Measurements from ENCODE around the gene SPSB2.
"Not testable (repeated sequence)": the region's sequence is repeated elsewhere in the genome, so short reads cannot be mapped to it uniquely, and the experiment has no call there.

SPSB2 gene

DNA sequence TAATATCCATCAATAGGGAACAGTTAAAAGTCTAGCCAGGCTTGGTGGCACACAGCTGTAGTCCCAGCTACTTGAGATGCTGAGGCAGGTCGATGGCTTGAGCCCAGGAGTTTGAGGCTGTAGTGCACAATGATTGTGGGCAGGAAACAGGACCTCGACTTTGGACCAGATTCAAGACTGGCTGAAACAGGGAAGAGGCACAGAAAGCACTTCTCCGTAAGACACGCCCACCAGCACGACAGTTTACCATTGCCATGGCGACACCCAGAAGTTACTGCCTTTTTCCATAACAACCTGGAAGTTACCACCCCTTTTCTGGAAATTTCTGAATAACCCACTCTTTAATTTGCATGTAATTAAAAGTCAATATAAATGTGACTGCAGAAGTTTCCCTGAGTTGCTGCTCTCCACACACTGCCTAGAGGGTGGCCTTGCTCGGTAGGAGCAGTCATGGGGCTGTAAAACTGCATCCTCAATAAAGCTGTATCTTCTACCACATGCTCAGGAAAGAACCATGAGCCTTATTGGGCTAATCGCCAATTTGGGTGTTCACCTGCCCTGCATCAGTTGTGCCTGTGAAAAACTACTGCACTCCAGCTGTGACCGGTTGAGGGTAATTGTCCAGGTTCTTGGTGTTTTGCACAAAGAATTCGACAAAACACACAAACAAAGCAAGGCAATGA, 26.9 kb upstream of the SPSB2 start:
- peak; percentile 31 for DNase-seq (ENCODE audit: low read depth)

DNA sequence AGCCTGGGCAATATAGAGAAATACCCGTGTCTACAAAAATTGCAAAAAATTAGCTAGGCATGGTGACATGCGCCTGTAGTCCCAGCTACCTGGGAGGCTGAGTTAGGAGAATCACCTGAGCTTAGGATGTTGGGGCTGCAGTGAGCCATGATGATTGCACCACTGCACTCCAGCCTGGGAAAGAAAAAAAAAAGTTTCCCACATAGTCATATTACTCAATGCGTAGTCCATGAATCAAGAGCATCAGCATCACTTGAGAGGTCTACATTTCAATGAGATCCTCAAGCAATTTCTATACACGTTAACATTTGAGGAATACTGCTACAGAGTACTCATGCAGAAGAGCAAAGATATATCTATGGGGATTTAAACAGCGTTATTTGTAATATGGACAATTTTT, 26.3 kb upstream of the SPSB2 start:
- no peak for DNase-seq (ENCODE audit: low read depth)

DNA sequence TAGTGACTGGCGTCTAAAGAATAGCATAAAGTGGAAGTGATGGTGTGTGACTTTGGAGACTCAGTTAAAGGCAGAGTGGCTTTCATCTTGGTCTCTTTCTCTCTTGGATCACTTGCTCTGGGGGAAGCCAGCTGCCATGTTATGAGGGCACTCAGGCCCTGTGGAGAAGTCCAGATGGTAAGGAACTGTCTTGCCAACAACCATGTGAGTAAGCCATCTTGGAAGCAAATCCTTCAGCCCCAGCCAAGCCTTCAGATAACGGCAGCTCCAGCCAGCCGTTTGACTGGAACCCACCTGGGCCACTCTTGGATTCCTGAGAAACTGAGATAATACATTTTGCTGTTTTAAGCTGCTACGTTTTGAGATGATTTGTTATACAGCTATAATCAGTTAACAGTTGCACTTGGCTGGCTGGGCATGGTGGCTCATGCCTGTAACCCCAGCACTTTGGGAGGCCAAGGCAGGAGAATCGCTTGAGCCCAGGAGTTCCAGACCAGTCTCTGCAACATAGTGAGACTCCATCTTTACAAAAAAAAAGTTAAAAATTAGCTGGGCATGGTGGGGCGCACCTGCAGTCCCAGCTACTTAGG, 23.8 kb upstream of the SPSB2 start:
- no peak for DNase-seq (ENCODE audit: low read depth)

DNA sequence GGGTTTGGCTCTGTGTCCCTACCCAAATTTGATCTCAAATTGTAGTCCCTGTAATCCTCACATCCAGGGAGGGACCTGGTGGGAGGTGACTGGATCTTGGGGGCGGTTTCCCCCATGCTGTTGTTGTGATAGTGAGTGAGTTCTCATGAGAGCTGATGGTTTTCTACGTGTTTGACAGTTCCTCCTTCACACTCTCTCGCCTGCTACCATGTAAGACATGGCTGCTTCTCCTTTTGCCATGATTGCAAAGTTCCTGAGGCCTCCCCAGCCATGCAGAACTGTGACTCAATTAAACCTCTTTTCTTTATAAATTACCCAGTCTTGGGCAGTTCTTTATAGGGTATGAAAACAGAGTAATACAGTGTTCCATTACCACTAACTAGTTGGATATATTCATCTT, 21.2 kb upstream of the SPSB2 start:
- no peak for DNase-seq (ENCODE audit: low read depth)

DNA sequence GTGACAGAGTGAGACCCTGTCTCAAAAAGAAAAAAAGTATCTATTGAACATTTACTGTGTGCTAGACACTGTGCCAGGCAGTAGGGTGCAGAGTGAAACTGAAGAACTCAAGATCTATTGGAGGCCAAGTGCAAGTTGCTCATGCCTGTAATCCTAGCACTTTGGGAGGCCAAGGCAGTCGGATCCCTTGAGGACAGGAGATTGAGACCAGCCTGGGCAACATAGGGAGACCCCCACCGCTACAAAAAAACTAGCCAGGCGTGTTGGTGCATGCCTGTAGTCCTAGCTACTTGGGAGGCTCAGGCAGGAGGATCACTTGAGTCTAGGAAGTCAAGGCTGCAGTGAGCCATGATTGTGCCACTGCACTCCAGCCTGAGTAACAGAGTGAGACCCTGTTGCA, 19.6 kb upstream of the SPSB2 start:
- DNase-seq (ENCODE audit: low read depth), result not testable (repeated sequence)

DNA sequence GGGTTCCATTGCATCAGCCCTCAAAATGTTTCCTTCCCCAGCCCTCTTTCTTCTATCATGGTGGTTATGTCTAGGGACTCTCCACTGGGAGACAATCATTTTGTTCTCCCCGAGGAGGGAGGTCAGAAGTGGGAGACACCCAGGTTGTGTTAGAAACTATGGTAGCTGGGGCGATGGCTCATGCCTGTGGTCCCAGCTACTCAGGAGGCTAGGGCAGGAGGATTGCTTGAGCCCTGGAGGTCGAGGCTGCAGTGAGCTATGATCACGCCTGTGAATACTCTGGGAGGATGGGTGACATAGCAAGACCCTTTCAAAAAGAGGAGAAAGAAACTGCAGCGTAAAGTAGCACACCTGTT, 18.5 kb upstream of the SPSB2 start:
- no peak for DNase-seq (ENCODE audit: low read depth)

DNA sequence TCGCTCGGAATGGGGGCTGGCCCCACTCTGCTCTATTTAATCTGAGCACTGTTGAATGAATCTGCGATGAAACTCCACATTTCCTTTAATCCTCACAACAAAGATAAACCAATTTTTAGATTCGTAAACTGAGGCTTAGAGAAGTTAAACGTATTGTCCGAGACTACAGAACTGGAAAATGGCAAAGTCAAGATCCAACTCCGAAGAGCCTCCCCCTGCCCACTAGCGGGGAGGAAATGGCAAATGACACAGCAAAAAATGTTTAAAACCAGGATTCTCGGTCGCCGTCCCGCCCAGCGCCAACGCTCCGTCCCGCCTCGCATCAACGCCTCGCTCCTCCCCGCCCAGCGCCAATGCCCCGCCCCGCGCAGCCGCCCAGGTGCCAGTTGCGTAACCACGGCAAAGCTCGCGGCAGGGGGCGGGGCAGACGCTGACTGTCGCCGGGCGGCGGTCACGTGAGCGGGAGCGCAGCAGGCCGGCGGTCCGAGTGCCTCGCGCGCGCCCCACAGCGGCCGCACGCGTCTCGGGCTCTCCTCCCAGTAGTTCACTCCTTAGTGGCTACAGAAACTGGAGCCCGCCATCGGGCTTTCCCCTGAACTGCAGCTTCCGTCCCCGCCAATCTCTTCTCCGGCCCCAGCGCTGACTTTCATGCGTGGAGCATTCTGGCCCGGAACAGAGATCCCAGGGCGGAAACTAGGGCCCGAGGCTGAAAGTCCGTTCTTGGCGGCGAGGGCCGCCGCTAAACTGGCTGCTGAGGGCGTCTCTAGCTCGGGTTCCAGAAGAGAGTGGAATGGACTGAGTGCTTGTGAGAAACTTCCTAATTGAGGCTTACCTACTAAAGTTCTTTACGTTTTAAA, 17.9 kb upstream of the SPSB2 start:
- peak; percentile 98 for DNase-seq (ENCODE audit: low read depth)

DNA sequence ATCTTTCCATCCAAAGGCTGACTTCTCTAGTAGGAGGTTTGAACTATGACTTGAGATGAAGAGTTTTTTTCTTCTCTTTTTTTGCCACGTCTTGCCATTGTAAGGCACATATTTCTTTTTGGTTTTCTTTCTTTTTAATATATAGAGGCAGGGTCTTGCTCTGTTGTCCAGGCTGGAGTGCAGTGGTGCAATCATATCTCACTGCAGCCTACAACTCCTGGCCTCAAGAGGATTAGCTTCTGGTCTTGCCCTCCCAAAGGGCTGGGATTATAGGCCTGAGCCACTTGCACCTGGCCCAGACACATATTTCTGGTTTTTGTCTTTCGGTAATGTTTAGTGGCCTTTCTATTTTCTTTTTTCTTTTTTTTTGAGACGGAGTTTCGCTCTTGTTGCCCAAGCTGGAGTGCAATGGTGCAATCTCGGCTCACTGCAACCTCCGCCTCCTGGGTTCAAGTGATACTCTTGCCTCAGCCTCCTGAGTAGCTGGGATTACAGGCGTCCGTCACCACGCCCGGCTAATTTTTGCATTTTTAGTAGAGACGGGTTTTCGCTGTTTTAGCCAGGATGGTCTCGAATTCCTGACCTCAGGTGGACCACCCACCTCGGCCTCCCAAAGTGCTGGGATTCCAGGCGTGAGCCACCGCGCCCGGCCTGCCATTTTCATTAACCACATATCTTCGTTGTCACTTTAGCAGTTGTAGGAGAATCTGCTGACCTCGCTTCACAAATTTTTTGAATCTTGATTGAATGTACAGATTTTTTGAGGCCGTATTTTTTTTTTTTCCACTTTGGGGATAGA, 16.9 kb upstream of the SPSB2 start:
- DNase-seq (ENCODE audit: low read depth), result not testable (repeated sequence)

DNA sequence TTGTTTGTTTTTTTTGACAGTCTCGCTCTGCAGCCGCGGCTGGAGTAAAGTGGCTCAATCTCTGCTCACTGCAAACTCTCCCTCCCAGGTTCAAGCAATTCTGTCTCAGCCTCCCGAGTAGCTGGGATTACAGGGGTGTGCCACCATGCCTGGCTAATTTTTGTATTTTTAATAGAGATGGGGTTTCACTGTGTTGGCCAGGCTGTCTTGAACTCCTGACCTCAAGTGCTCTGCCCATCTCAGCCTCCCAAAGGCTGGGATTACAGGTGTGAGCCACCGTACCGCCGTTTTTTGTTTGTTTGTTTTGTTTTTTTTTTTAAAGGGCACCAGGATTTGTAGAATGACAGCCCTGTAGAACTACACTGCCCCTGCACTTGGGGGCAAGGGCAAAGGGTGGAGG, 15.7 kb upstream of the SPSB2 start:
- not testable (repeated sequence) for DNase-seq (ENCODE audit: low read depth)

DNA sequence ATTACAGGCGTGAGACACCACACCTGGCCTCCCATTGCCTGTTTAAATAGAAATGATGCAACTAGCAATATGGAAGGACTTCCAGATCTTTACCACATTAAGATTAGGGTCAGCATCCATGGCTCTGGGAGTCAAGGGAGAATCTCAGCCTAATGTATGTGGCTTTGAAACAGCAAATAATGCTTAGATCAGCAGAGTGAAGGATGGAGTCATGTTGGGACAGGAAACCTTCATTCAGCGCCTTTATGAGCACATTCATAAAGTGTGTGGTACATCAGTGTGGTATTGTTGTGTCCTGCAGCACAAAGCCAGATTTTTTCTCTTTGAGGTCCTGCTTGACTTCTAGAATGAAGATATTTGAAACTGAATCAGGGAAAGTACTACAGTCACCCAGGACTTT, 15.3 kb upstream of the SPSB2 start:
- no peak for DNase-seq (ENCODE audit: low read depth)

DNA sequence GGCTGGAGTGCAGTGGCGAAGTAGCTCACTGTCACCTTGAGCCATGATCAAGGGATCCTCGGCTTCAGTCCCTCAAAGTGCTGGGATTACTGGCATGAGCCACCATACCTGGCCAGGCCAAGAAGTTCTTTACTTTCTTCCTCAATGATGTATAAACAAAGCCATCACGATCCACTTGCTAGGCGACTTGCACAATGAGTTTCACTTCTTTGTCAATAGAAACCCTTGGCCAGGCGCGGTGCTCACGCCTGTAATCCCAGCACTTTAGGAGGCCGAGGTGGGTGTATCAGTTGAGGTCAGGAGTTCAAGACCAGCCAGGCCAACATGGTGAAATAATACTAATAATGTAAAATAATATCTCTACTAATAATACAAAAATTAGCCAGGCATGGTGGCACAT, 14.4 kb upstream of the SPSB2 start:
- no peak for DNase-seq (ENCODE audit: low read depth)

DNA sequence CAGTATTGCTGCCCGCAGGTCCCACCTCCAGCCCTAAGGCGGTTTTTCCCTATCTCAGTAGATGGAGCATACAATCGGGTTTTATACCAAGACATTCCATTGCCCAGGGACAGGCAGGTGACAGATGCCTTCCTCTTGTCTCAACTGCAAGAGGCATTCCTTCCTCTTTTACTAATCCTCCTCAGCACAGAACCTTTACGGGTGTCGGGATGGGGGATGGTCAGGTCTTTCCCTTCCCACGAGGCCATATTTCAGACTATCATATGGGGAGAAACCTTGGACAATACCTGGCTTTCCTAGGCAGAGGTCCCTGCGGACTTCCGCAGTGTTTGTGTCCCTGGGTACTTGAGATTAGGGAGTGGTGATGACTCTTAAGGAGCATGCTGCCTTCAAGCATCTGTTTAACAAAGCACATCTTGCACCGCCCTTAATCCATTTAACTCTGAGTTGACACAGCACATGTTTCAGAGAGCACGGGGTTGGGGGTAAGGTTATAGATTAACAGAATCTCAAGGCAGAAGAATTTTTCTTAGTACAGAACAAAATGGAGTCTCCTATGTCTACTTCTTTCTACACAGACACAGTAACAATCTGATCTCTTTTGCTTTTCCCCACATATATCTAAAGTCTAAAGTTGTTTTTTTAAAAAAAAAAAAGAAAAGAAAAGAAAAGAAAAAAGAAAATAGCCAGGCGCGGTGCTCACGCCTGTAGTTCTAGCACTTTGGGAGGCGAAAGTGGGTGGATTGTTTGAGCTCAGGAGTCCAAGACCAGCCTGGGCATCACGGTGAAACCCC, 13.3 kb upstream of the SPSB2 start:
- not testable (repeated sequence) for DNase-seq (ENCODE audit: low read depth)

DNA sequence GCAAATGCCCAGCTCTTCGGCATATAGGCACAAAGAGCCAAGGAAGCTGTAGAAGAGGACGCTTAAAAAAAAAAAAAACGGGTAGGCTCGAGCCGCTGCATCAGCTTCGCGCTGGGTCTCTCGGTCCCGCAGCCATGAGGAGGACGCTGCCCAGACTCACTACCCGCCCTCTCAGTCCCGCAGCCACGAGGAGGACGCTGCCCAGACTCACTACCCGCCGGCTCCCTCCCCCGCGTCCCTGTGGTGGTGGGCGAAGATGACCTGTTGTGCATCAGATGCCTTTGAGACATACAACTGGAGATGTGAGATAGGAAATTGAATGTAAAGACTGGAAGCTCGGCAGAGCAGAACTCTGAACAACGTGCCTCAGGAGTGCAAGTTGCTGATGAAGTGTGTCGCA, 11.4 kb upstream of the SPSB2 start:
- no peak for DNase-seq (ENCODE audit: low read depth)

DNA sequence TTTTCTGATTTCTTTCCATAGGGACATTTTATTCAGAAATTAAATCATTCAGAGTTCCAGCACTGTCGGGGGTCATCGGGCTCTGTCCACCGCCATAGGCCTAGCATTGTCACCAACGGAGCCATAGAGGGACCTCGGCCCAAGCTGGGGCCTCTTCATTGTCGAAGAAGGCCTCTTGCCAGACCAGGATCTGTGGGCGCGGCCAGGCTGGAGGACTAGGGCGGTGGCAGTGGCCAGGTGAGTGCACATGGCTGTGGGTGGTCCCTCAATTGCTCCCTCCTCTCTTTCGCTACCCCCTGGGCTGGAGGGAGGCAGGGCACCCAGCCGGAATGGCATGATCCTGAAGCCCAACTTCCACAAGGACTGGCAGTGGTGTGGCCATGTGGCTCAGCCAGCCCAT, 10.6 kb upstream of the SPSB2 start:
- DNase-seq (ENCODE audit: low read depth), result no peak

DNA sequence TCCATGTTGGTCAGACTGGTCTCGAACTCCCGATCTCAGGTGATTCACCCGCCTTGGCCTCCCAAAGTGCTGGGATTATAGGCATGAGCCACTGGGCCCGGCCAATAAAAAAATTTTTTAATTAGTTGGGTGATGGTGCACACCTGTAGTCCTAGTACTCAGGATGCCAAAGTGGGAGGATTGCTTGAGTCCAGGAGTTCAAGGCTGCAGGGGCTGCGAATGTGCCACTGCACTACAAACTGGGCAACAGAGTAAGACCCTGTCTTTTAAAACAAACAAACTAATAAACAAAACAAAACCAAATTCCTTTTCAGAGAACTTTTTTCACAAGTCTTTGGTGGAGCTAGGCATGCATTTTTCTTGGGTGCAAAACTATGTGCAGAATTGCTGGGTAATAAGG, 10.1 kb upstream of the SPSB2 start:
- no peak for DNase-seq (ENCODE audit: low read depth)

DNA sequence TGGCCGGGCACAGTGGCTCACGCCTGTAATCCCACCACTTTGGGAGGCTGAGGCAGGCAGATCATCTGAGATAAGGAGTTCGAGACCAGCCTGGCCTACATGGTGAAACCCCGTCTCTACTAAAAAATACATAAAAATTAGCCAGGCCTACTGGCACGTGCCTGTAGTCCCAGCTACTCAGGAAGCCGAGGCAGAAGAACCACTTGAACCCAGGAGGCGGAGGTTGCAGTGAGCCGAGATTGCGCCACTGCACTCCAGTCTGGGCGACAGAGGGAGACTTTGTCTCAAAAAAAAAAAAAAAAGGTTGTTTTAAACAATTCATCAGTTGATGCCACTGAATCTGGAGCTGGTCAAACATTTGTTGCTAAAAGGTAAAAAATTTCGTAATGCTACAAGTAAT, 6.7 kb upstream of the SPSB2 start:
- DNase-seq (ENCODE audit: low read depth), result not testable (repeated sequence)

DNA sequence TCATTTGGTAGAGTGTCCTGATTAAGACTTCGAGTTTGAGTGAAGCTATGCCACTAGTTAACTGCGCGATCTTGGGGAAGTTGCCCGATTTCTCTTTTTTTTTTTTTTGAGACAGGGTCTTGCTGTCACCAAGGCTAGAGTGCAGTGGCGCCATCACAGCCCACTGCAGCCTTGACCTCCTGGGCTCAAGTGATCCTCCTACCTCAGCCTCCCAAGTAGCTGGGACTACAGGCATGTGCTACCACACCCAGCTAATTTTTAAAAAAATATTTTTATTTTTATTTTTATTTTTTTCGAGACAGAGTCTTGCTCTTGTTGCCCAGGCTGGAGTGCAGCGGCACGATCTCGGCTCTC, 889 bp upstream of the SPSB2 start:
- not testable (repeated sequence) for DNase-seq (ENCODE audit: low read depth)

DNA sequence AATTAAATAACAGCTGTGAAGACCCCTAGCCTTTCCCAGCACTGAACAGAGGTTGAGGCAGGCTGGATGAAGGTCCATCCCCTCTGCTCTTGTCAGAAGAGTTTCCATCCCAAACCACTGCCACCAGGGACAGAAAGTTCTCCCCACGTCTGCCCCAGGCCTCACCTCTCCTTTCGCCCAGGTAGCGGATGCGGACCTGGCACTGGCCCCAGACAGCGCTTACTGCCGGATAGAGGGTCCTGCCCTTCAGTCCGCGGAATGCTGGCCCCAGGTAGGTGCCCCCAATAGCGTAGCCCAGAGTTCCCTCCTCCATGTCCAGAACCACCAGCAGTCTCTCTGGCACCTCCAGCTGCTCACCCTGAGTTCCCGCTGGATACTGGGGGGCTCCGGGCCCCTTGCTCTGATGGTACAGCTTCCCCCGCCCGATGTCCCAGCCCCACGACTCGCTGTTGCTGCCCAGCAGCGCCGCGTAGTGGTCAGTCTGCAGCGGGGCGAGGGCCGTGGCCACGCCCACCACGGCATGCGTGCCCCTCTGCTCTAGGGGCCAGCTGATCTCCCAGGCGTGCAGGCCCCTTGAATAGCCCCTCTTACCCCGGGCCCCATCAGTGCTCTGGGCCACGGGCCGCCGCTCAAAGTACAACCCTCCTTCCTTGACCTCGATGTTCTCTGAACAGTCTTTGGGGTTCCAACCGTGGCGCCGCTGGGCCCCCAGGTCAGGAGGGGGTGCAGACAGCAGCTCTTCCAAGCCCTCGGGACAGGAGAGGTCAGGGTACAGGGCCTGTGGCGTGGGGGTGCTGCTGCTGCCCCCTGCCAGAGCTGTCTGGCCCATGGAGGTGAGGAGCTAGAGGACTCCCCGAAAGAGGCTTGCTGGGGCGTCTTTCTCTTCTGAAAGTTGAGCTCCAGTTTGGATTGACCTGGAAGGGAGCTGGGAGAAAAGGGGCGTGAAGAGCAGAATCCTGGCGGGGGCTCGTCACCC, 742 bp downstream of the SPSB2 start:
- DNase-seq (ENCODE audit: low read depth), result peak; percentile 70

DNA sequence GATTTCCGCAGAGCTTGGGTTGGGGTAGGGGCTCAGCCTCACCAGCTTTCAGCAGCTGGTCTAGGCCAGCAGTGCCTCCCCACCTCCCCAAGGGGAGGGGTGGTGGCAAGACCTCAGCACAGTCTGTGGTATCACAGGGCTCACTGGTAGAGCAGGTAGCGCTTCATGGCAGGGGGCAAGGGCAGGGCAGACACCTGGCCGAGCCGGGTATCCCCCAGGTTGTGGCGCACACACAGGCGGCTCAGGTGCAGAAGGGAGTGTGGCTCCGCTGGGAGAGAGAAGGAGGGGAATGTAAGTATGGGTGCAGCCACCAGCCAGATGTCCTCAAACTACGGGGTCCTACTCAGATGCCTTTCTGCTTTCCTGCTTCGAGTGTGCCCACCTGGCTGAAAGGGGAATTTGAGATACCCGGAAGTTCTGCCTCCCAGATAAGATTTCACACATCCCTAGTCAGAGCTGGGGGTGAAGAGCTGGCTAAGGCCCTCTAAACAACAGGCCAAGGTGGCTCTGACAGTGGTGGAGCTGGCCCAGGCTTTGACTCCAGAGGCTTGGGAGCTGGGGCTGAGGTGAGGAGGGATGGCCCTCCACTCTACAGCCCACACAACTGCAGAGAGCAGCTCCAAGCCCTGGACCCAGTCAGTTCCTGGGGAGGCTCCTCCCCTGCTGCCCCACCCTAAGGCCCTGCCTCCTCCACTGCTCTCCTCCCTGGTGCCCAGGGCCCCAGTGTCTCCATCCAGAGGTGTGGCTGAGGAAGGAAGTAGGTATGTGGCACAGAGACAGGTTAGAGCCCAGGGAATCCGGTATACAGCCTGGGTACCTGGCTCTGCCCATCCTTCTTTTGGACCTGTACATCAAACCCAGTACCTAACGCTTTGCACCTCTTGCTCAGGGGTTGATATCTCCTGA, 1.8 kb downstream of the SPSB2 start:
- DNase-seq (ENCODE audit: low read depth), result no peak
